UCSD-AML1 (cell line): ENCODE data around the gene TOMM20.

ENCODE experiments used
- DNase-seq: peaks from one replicate; lab custom pipeline; 2025; ENCODE audit not compliant: unreplicated experiment; lab: John Stamatoyannopoulos, UW

The TOMM20 gene

GRCh38 chr1:235136111-235136510 lies 7.5 kb upstream of the TOMM20 start:
- DNase-seq = no peak

GRCh38 chr1:235134171-235134570 lies 5.5 kb upstream of the TOMM20 start:
- no peak for DNase-seq

- no peak for DNase-seq
These were observed 4.4 kb upstream of the TOMM20 start for GRCh38 chr1:235133086-235133485.

GRCh38 chr1:235131961-235132360 lies 3.3 kb upstream of the TOMM20 start:
- no peak for DNase-seq

- DNase-seq = no peak
These were observed 2.2 kb upstream of the TOMM20 start for GRCh38 chr1:235130766-235131270.

- no peak for DNase-seq
These were observed 1.3 kb upstream of the TOMM20 start for GRCh38 chr1:235129774-235130570.

GRCh38 chr1:235127732-235128455 lies 743 bp downstream of the TOMM20 start:
- no peak for DNase-seq

GRCh38 chr1:235127203-235127602 lies 1.4 kb downstream of the TOMM20 start:
- no peak for DNase-seq

GRCh38 chr1:235124665-235125064 lies 4.0 kb downstream of the TOMM20 start:
- no peak for DNase-seq

GRCh38 chr1:235124111-235124510 lies 4.5 kb downstream of the TOMM20 start:
- DNase-seq = no peak

- no peak for DNase-seq
These were observed 6.3 kb downstream of the TOMM20 start for GRCh38 chr1:235122348-235122747.

GRCh38 chr1:235113183-235113917 lies 15.3 kb downstream of the TOMM20 start:
- DNase-seq = no peak

GRCh38 chr1:235112297-235113182 lies 16.1 kb downstream of the TOMM20 start:
- no peak for DNase-seq

- DNase-seq = no peak
These were observed 17.5 kb downstream of the TOMM20 start for GRCh38 chr1:235111107-235111506.

- DNase-seq = no peak
These were observed 19.8 kb downstream of the TOMM20 start for GRCh38 chr1:235108876-235109275.

GRCh38 chr1:235108185-235108593 lies 20.4 kb downstream of the TOMM20 start:
- no peak for DNase-seq

- no peak for DNase-seq
These were observed 21.1 kb downstream of the TOMM20 start for GRCh38 chr1:235107368-235108184.

GRCh38 chr1:235106457-235106856 lies 22.2 kb downstream of the TOMM20 start:
- DNase-seq = no peak
